NCI-H510A (cell line): ENCODE measurements around the gene C6orf132.

Experiments
- DNase-seq: peaks from one replicate; lab custom pipeline; 2025; lab: John Stamatoyannopoulos, UW

C6orf132 gene

DNA sequence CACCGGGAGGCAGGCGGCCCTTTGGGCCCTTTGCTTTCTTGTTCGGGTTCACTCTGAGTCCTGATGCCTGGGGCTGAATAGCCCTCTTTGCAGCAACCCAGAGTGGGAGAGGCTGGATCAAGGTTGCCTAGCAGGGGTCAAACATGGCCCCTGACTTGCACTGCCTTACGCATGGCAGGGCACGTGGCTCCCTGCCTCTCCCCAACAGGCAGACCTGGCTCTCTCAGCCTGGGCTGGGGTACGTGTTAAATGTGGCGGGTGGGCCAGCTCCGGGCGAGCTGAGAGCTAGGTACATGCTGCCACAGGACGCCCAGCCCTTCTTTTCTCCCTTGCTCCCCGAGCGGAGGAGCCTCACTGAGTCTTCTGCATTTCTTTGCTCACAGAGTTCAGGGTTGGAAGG is 7.3 kb downstream of the C6orf132 start:
- DNase-seq, result no peak

DNA sequence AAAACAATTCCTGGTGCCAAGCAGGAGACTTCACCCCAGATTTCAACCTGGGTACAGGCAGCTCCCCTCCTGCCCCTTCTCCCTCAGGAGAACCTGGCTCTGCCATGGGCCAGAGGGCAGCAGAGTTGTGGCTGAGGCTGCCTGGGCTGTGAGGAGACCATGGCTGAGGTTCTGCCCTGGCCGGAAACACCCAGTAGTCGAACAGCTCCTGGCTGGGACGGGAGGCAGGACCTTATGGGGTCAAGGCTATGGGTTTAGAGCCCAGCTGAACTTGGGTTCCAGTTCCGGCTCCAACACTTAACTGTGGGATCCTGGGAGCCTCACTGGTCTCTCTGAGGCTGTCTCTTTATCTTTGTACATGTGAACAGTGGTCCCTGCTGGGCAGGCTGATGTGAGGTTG is 8.5 kb downstream of the C6orf132 start:
- DNase-seq, result no peak

DNA sequence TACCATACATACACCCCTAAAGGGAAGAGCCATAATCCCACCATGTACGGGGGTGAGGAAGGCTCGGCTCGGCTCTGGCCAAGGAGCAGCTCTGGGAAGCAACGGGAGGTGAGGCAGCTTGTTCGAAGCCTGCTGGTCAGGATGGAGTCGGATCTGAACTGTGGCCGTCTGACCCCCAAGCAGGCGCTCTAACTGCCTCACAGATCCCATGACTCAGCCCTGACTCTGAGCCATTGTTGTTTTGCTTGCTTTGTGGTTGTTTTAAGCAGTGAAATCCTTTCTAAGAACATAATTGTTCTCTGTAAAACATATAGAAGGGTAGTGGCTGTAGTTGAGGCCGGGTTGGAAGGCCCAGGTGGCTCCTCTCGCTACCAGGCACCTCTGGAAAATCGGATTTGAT is 10.9 kb downstream of the C6orf132 start:
- DNase-seq, result no peak

DNA sequence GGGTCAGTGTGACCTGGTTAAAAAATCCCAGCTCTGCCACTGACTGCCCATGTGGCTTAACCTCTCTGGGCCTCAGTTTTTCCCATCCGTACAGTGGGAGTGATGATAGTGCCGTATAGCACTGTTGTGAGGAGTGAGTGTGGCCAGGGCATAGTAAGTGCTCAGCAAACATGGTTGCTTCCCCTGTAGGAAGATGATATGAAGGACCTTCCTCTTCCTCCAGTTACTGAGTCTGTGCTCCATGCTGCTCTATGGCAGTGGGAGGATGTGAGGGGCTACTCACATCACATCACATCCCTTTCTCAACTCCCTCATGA is 13.1 kb downstream of the C6orf132 start:
- no peak for DNase-seq

DNA sequence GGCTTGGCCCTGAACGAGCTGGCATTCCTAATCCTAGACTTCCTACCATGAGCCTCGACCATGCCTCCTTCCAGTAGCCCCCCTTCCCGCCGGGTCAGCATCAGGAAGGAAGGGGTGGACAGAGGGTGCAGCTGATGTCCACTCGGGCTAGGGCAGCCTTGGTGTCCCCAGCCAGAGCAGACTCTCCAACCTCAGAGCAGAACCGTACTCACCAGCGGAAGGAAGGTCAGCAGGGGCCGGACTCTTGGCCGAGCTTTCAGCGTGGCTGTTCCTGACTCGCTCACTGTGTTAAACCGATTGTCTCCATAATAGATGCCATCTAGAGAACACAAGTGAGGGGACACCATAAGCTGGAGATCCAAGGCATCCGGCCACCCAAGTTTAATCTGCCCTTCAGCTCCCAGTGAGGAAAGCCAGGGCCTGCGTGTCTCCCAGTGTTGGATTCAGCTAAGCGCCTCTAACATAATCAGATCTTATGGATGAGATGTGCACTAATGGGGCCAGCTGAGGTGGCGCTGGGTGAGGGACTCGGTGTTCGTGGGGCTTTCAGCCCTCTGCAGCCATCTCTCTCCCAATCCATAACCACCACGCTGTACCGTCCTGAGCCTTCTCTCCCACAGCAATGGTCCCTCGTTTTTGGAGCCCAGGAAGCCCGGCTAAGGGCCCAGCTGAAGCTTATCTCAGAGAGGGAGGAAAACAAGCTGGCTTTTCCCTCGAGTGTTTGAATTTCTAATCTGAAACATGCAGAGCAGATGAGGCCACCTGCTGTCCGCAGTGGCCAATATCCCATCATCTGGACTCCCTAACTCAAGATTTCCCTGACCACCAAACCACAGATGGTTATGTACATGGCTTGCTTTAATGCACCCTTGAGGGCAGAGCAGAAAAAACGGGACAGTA is 13.7 kb downstream of the C6orf132 start:
- no peak for DNase-seq

DNA sequence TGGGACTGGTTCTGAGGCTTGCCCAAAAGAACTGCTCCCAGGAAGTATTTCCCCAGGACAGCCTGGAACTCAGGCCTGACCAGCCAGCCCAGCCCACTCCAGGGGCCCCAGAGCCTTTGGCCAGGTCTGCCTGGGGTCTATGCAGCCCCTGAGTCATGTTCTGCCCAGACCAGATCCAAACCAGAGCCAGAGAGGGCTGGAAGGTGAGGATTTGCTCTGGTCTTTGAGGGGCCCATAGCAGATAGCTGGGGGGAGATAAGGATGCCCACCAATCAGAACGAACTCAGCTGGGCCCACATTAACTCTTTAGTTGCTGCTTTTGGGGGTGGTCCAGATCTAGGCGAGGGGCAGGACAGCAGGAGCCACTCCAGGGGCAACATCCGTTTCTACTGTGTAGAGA is 16.8 kb downstream of the C6orf132 start:
- DNase-seq, result no peak

DNA sequence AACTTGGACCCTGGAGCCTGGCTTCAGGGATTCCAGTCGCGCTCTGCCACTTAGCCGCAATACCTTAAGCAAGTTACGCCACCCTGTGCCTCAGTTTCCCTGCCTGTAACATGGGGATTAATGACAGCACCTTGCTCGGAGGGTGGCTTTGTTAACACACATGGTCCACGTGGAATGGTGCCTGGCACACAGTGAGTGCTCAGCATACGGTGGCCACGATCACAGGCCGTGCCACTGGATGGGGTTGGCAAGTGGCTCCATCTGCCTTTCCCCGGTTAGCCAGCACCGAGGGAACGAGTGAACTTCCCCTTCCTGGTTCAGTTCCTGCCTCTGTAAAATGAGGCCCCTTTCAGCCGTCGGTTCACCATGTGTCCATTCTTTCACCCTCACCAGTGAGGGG is 17.2 kb downstream of the C6orf132 start:
- no peak for DNase-seq

DNA sequence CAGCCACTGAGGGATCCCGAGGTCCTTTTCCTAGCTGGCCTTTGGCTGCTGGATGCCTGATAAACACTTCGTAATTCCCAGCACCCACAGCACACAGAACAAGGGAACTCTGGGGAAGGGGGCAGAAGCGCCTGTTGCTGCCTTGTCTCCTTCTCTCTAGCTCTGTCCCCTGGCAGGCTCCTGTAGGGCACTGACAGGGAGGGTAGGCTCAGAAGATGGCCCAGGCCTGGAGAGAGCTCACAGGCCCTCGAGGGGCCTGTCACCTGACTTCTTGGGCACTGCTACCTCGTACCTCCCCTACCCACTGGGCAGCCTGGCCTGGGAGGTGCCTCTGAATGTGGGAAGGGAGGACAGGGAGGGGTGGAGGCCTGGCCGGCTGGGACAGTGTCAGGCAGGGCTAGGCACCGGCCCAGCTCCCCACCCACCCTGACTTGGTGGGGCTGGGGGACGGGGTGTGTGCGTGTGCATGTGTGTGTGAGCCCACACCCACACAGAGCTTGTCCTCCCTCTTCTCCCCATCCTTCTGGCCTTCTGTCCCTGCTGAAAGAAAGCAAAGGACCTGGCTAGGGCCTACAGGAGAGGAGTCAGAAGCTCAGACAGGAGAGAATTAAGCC is 18.1 kb downstream of the C6orf132 start:
- DNase-seq, result no peak

- DNase-seq, result no peak
Observed at GRCh38 chr6:42123379-42124103, 18.9 kb downstream of the C6orf132 start.

- DNase-seq, result no peak
Observed at GRCh38 chr6:42120895-42121865, 21.2 kb downstream of the C6orf132 start.

DNA sequence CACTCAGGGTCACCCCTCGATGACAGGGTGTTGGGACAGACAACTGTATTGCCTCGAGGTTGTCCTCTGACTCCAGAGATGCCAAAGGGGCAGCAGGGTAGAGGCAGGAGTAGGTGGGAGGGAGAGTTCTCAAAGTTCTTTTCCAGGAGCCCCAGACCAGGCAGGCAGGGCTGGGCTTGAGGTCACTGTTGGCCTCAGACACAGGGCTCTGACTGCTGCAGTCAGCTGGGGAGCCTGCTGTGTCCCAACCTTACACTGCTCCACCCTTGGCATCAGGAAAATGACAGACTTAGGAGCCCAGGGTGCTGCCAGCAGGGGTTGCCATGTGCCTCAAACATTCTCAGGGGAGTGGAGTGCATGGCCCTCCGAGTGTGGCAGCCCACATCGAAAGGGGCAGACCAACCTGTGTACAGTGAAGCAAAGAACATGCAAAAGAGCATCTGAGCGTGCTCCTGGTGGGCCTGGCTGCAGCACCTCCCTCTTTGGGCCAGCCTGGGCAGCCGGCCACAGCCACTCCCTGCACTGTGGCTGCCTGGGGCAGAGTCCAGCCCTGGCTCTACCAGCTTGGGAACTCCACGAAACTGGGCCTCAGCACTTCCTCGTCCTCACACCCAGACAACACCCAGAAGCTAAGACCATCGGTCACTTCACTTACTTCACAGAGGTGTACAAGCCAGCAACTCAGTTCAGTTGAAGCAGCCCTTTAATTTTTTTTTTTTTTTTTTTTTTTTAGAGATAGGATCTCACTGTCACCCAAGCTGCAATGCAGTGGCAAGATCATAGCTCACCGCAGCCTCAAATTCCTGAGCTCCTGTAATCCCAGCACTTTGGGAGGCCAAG is 24.0 kb downstream of the C6orf132 start:
- no peak for DNase-seq

DNA sequence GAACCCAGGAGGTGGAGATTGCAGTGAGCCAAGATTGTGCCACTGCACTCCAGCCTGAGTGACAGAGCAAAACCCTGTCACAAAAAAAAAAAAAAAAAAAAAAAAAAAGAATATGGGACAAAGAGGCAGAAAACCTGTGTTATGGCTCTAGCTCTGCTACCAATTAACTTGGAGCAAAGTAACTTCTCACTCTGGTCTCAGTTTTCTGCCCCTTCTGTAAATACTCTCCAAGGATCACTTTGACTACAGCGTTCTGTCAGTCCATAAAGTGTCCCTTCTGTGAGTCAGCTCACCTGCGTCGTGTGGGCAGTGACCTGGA is 24.6 kb downstream of the C6orf132 start:
- no peak for DNase-seq

GRCh38 chr6:42113936-42114636 is 28.3 kb downstream of the C6orf132 start:
- DNase-seq, result no peak

DNA sequence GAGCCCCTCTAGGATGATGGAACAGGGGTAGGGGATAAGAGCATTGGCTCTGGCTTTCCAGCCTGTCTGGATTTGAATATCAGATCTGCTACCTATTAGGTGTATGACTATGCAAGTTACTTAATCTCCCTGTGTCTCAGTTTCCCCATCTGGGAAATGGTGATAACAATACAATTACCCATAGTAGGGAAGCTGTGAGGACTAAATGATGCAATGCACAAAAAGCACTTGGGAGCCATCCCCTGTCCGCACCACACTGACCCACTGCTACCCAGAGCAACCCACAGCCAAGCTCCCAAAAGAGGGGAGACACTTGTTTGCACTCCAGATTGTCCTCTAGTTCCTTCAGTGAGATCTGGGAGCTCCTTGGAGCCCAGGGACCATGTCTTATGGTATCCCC is 30.1 kb downstream of the C6orf132 start:
- no peak for DNase-seq

DNA sequence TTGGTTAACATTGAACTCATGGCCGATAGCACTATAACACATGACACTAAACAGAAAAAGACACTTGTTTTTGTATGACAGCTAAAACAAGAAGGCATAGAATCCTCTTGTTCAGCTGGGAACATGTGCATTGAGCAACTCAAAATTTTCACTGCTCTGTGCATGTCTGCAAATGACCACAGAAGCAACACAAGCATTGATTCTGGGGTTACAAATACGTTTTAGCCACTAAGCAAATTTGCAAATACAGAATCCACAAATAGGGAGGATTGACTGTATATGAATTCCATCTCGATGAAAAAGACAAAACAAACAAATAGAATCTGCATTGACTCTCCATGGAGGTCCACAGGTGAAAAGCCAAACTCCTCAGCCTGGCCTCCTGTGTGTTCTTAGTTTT is 31.7 kb downstream of the C6orf132 start:
- DNase-seq, result no peak

GRCh38 chr6:42108071-42108470 is 34.3 kb downstream of the C6orf132 start:
- no peak for DNase-seq

- no peak for DNase-seq
Observed at GRCh38 chr6:42106112-42107023, 36.1 kb downstream of the C6orf132 start.

DNA sequence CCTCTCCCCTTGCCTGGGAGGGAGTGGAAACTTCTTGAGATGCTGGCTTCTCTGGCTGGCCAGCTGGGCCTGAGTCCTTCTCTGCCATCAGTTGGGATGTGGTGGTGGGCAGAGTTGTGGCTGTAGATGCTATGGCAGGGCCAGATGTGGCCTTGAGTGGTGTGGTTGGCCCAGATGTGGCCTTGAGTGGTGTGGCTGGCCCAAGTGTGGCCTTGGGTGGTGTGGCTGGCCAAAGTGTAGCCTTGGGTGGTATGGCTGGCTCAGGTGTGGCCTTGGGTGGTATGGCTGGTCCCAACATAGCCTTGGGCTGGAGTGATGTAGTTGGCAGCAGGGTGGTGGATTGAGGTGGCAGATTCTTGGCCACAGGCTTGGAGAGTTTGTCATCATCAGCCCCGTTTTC is 36.7 kb downstream of the C6orf132 start:
- no peak for DNase-seq

- DNase-seq, result no peak
Observed at GRCh38 chr6:42105156-42105648, 37.2 kb downstream of the C6orf132 start.
